ENCODE results near the gene WDR20. TPM values are rescaled to one million over a fixed set of nuclear protein-coding genes. Genes with fewer than 3 reads are reported as not detected.

WDR20 gene
- total and polyA plus RNA-seq, 2 of the 4 experiments (the other 2 are of a cell fraction): 20.3 to 27.4 TPM

DNA sequence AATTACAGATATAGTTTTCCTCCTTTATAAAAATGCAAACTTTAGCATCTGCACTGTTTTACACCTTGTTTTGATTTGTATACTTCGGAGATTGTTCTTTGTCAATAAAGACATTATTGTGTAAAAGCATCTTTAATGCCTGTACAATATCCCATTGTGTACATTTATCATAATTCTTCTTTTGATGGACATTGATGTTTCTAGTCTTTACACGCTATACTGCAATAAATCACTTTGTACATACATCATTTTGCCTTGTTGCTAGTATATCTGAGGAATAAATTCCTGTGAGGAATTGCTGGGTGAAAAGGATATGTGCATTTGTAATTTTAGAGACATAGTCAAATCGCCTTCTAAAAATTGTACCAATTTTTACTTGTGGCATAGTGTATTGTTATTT, 30.4 kb downstream of the WDR20 start:
- Histone ChIP-seq H2BK120ac (ENCODE audit: low read depth, low read length) (no peak overlapping the region), H4K8ac (ENCODE audit: low read depth in 2 of 2, low read length in 2 of 2) (no peak overlapping the region), H2AFZ (replicated peaks; ENCODE audit: low read length, poor library complexity) (no peak overlapping the region), H3K4me2 (ENCODE audit: low read depth, low read length) (no peak overlapping the region), H3K4ac (ENCODE audit: low read depth, low read length) (no peak overlapping the region), H3K36me3 (ENCODE audit: control insufficient read depth, insufficient read depth, low read length) (no peaks in the 10 kb centered on the region), H3K4me1 (ENCODE audit: control insufficient read depth, insufficient read depth, low read length) (no peaks in the 10 kb centered on the region), H3K18ac (ENCODE audit: low read depth, low read length) (no peak overlapping the region), H3K9me3 (ENCODE audit: control insufficient read depth, insufficient read depth, low read length) (no peaks in the 10 kb centered on the region), H3K79me1 (ENCODE audit: low read depth in 1 of 2, low read length in 2 of 2) (peaks cover 12 to 42% of the 10 kb centered on the region in 2 experiments), H3K9me1 (ENCODE audit: insufficient read depth, low read length) (peaks cover 4% of the 10 kb centered on the region), H4K20me1 (ENCODE audit: insufficient read depth, low read length) (peaks cover 25% of the 10 kb centered on the region), H3K23ac (ENCODE audit: low read depth, low read length) (no peak overlapping the region), H2AK9ac (replicated peaks; ENCODE audit: low read depth, low read length, poor library complexity) (no peak overlapping the region), H2BK15ac (ENCODE audit: low read depth, low read length) (no peak overlapping the region), H2BK5ac (ENCODE audit: low read depth, low read length, poor library complexity, severe bottlenecking) (no peak overlapping the region), H3K27me3 (ENCODE audit: control insufficient read depth, insufficient read depth, low read length) (no peaks in the 10 kb centered on the region), H3K14ac (replicated peaks; ENCODE audit: low read depth, low read length) (no peak overlapping the region), H3K9ac (ENCODE audit: low read depth, low read length) (no peak overlapping the region), H4K91ac (ENCODE audit: insufficient read depth, low read depth, low read length) (no peak overlapping the region), H3K27ac (ENCODE audit: insufficient read depth, low read length) (no peak overlapping the region), H3K4me3 (ENCODE audit: insufficient read depth, low read depth, low read length) (no peak overlapping the region), H4K5ac (ENCODE audit: low read depth, low read length) (no peak overlapping the region), H2AK5ac (ENCODE audit: low read depth, low read length) (no peak overlapping the region), H3K56ac (ENCODE audit: extremely low read depth, insufficient read depth, low read length) (no peak overlapping the region), H2BK20ac (ENCODE audit: low read depth, low read length) (no peak overlapping the region)
- WGBS, 2 experiments (ENCODE audit: extremely low coverage in 2 of 2, insufficient read length in 1 of 2): no CpG with 5 or more reads among the region's 3 CpGs
- TF ChIP-seq RFX5 (IDR thresholded peaks at IDR 0.05; ENCODE audit: low read depth, low read length): no peak
- no peak for TF ChIP-seq FOS (IDR thresholded peaks at IDR 0.05; ENCODE audit: low read depth, low read length)
- no peak for TF ChIP-seq MXI1 (IDR thresholded peaks at IDR 0.05; ENCODE audit: borderline replicate concordance, low read depth, low read length)
- TF ChIP-seq NFE2L2 (IDR thresholded peaks at IDR 0.05; ENCODE audit: low read depth, low read length): no peak
- no peak for TF ChIP-seq SMC3 (IDR thresholded peaks at IDR 0.05; ENCODE audit: low read depth, low read length)
- TF ChIP-seq, protein P1, sequence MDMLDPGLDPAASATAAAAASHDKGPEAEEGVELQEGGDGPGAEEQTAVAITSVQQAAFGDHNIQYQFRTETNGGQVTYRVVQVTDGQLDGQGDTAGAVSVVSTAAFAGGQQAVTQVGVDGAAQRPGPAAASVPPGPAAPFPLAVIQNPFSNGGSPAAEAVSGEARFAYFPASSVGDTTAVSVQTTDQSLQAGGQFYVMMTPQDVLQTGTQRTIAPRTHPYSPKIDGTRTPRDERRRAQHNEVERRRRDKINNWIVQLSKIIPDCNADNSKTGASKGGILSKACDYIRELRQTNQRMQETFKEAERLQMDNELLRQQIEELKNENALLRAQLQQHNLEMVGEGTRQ (IDR thresholded peaks at IDR 0.05; ENCODE audit: low read depth, low read length): no peak
- no peak for TF ChIP-seq CEBPB (IDR thresholded peaks at IDR 0.05; ENCODE audit: low read depth, low read length)
- TF ChIP-seq, protein P2, sequence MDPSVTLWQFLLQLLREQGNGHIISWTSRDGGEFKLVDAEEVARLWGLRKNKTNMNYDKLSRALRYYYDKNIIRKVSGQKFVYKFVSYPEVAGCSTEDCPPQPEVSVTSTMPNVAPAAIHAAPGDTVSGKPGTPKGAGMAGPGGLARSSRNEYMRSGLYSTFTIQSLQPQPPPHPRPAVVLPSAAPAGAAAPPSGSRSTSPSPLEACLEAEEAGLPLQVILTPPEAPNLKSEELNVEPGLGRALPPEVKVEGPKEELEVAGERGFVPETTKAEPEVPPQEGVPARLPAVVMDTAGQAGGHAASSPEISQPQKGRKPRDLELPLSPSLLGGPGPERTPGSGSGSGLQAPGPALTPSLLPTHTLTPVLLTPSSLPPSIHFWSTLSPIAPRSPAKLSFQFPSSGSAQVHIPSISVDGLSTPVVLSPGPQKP (IDR thresholded peaks at IDR 0.05; ENCODE audit: borderline replicate concordance, low read depth, low read length): no peak
- TF ChIP-seq MAFK (IDR thresholded peaks at IDR 0.05; ENCODE audit: low read depth, low read length): no peak
- TF ChIP-seq RAD21 (IDR thresholded peaks at IDR 0.05; ENCODE audit: low read length): no peak
- no peak for TF ChIP-seq POLR2A (IDR thresholded peaks at IDR 0.05; ENCODE audit: low read depth, low read length)
- TF ChIP-seq, protein P3, sequence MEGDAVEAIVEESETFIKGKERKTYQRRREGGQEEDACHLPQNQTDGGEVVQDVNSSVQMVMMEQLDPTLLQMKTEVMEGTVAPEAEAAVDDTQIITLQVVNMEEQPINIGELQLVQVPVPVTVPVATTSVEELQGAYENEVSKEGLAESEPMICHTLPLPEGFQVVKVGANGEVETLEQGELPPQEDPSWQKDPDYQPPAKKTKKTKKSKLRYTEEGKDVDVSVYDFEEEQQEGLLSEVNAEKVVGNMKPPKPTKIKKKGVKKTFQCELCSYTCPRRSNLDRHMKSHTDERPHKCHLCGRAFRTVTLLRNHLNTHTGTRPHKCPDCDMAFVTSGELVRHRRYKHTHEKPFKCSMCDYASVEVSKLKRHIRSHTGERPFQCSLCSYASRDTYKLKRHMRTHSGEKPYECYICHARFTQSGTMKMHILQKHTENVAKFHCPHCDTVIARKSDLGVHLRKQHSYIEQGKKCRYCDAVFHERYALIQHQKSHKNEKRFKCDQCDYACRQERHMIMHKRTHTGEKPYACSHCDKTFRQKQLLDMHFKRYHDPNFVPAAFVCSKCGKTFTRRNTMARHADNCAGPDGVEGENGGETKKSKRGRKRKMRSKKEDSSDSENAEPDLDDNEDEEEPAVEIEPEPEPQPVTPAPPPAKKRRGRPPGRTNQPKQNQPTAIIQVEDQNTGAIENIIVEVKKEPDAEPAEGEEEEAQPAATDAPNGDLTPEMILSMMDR (conservative IDR thresholded peaks at IDR 0.05; ENCODE audit: low read depth, low read length): no peak
- TF ChIP-seq MAZ (IDR thresholded peaks at IDR 0.05; ENCODE audit: borderline replicate concordance, low read depth, low read length): no peak
- no peak for TF ChIP-seq CHD1 (IDR thresholded peaks at IDR 0.05; ENCODE audit: low read depth, low read length)
- TF ChIP-seq RCOR1 (IDR thresholded peaks at IDR 0.05; ENCODE audit: insufficient replicate concordance, low read length): no peak
- BruUV-seq (replicated peaks): no TSS peak
- CTCF ChIA-PET: no interaction called here
- intact Hi-C loops (cut with micrococcal nuclease): no loop called here
- POLR2A ChIA-PET (ENCODE audit: unreplicated experiment): no interaction called here
- dilution Hi-C loops (cut with HindIII; ENCODE audit: low sequenced_read_pairs, unreplicated experiment): no loop called here
- DNase-seq (no peak), ATAC-seq (ENCODE audit: low read depth) (no peak)
- in situ Hi-C loops (cut with MboI; ENCODE audit: low sequenced_read_pairs): no loop called here
